WTC11 (cell line): Measurements from ENCODE around the gene ANO2.

ENCODE experiments used
- CREM ChIP-seq: sonication (generic); formaldehyde crosslinking; IDR thresholded peaks from 2 replicates; pipeline ENCODE4 v1.8.1; 2022; ENCODE audit warnings: mild to moderate bottlenecking, missing genetic modification reagents, moderate library complexity
- ESRRA ChIP-seq: sonication (generic); formaldehyde crosslinking; IDR thresholded peaks from 2 replicates; pipeline ENCODE4 v1.8.1; 2022; ENCODE audit warnings: mild to moderate bottlenecking, missing genetic modification reagents, borderline replicate concordance
- FOXJ3 ChIP-seq: sonication (generic); formaldehyde crosslinking; IDR thresholded peaks from 2 replicates; pipeline ENCODE4 v1.9.0; 2021; ENCODE audit warnings: missing genetic modification reagents, mild to moderate bottlenecking, borderline replicate concordance
- GRHL2 ChIP-seq: fragments of 250-450 bp; sonication (Bioruptor Pico); IDR thresholded peaks from 2 replicates; pipeline ENCODE4 v1.8.0; 2022; ENCODE audit warnings: mild to moderate bottlenecking, moderate library complexity; ENCODE audit not compliant: insufficient replicate concordance, severe bottlenecking
- IRF2 ChIP-seq: sonication (generic); formaldehyde crosslinking; IDR thresholded peaks from 2 replicates; pipeline ENCODE4 v1.8.0; 2022; ENCODE audit warnings: low read depth, missing genetic modification reagents, borderline replicate concordance
- JUN ChIP-seq: sonication (generic); formaldehyde crosslinking; IDR thresholded peaks from 2 replicates; pipeline ENCODE4 v1.8.0; 2023; ENCODE audit warnings: mild to moderate bottlenecking, missing genetic modification reagents
- TEAD4 ChIP-seq: sonication (generic); formaldehyde crosslinking; IDR thresholded peaks from 2 replicates; pipeline ENCODE4 v1.8.0; 2022; ENCODE audit warnings: mild to moderate bottlenecking, missing genetic modification reagents
- ZNF263 ChIP-seq: sonication (generic); formaldehyde crosslinking; IDR thresholded peaks from 2 replicates; pipeline ENCODE4 v1.8.1; 2022; ENCODE audit warnings: low read depth, mild to moderate bottlenecking, moderate library complexity, missing genetic modification reagents
- TF ChIP-seq, protein P1 (sequence below): fragments of 200-600 bp; IDR thresholded peaks from 2 replicates; pipeline ENCODE4 v1.8.0; 2022; ENCODE audit warnings: antibody characterized with exemption
- TF ChIP-seq, protein P2 (sequence below): sonication (generic); formaldehyde crosslinking; IDR thresholded peaks from 2 replicates; pipeline ENCODE4 v1.8.1; 2022; ENCODE audit warnings: mild to moderate bottlenecking, moderate library complexity, missing genetic modification reagents
- TF ChIP-seq, protein P3 (sequence below): sonication (generic); formaldehyde crosslinking; IDR thresholded peaks from 2 replicates; pipeline ENCODE4 v1.8.1; 2023; ENCODE audit warnings: mild to moderate bottlenecking, missing genetic modification reagents, moderate library complexity
- TF ChIP-seq, protein P4 (sequence below): sonication (generic); formaldehyde crosslinking; conservative IDR thresholded peaks from 2 replicates; pipeline ENCODE4 v1.8.1; 2022; ENCODE audit warnings: mild to moderate bottlenecking, missing genetic modification reagents
- TF ChIP-seq, protein P5 (sequence below): sonication (generic); formaldehyde crosslinking; conservative IDR thresholded peaks from 2 replicates; pipeline ENCODE4 v1.8.1; 2023; ENCODE audit warnings: mild to moderate bottlenecking, low read depth, missing genetic modification reagents, moderate library complexity

DNA sequence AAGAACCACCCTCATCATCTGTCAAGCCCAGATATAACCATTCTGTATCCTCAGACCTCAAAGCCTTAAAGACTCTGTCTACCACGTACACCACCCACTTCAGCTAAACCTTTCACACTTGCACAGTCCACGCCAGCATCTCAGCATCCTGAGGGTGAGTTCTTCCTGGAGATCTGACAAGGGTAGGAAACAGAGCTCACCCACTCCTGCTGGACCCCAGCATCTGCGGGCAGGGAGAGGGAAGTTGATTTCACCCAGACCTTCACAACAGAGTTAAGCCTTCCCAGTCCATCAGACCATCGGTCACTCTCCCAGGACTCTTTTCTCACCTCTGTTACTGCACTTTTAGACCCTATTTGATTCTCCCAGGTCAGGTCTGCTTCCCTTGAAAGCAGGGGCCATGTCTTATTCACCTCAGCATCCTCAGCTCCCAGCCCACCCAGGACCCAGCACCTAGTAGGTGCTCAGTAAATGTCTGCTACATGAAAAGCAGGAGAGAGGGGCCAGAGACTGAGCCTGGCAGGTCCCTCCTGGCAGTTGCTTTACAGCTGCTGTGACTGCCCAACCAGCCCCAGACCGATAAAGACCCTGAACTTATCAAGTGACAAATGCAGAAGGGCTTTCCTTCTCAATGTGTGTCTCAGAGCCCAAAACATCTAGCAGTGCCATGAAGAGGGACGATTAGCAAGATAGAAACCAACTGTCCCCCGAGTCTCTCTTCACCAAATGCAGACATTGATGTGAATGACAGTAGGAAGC, 34.1 kb downstream of the ANO2 start:
- TF ChIP-seq, protein P1, sequence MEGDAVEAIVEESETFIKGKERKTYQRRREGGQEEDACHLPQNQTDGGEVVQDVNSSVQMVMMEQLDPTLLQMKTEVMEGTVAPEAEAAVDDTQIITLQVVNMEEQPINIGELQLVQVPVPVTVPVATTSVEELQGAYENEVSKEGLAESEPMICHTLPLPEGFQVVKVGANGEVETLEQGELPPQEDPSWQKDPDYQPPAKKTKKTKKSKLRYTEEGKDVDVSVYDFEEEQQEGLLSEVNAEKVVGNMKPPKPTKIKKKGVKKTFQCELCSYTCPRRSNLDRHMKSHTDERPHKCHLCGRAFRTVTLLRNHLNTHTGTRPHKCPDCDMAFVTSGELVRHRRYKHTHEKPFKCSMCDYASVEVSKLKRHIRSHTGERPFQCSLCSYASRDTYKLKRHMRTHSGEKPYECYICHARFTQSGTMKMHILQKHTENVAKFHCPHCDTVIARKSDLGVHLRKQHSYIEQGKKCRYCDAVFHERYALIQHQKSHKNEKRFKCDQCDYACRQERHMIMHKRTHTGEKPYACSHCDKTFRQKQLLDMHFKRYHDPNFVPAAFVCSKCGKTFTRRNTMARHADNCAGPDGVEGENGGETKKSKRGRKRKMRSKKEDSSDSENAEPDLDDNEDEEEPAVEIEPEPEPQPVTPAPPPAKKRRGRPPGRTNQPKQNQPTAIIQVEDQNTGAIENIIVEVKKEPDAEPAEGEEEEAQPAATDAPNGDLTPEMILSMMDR, result no peak
- TF ChIP-seq JUN, result no peak
- no peak for TF ChIP-seq TEAD4 (CRISPR knock-in tag)
- TF ChIP-seq, protein P2, sequence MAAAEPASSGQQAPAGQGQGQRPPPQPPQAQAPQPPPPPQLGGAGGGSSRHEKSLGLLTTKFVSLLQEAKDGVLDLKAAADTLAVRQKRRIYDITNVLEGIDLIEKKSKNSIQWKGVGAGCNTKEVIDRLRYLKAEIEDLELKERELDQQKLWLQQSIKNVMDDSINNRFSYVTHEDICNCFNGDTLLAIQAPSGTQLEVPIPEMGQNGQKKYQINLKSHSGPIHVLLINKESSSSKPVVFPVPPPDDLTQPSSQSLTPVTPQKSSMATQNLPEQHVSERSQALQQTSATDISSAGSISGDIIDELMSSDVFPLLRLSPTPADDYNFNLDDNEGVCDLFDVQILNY (CRISPR knock-in tag), result no peak
- no peak for TF ChIP-seq GRHL2 (CRISPR knock-in tag)
- no peak for TF ChIP-seq CREM (CRISPR knock-in tag)
- TF ChIP-seq, protein P3, sequence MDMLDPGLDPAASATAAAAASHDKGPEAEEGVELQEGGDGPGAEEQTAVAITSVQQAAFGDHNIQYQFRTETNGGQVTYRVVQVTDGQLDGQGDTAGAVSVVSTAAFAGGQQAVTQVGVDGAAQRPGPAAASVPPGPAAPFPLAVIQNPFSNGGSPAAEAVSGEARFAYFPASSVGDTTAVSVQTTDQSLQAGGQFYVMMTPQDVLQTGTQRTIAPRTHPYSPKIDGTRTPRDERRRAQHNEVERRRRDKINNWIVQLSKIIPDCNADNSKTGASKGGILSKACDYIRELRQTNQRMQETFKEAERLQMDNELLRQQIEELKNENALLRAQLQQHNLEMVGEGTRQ, result no peak
- TF ChIP-seq, protein P4, sequence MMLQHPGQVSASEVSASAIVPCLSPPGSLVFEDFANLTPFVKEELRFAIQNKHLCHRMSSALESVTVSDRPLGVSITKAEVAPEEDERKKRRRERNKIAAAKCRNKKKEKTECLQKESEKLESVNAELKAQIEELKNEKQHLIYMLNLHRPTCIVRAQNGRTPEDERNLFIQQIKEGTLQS (CRISPR knock-in tag), result no peak
- TF ChIP-seq IRF2, result no peak
- no peak for TF ChIP-seq FOXJ3
- TF ChIP-seq ZNF263, result no peak
- TF ChIP-seq ESRRA (CRISPR knock-in tag), result no peak
- TF ChIP-seq, protein P5, sequence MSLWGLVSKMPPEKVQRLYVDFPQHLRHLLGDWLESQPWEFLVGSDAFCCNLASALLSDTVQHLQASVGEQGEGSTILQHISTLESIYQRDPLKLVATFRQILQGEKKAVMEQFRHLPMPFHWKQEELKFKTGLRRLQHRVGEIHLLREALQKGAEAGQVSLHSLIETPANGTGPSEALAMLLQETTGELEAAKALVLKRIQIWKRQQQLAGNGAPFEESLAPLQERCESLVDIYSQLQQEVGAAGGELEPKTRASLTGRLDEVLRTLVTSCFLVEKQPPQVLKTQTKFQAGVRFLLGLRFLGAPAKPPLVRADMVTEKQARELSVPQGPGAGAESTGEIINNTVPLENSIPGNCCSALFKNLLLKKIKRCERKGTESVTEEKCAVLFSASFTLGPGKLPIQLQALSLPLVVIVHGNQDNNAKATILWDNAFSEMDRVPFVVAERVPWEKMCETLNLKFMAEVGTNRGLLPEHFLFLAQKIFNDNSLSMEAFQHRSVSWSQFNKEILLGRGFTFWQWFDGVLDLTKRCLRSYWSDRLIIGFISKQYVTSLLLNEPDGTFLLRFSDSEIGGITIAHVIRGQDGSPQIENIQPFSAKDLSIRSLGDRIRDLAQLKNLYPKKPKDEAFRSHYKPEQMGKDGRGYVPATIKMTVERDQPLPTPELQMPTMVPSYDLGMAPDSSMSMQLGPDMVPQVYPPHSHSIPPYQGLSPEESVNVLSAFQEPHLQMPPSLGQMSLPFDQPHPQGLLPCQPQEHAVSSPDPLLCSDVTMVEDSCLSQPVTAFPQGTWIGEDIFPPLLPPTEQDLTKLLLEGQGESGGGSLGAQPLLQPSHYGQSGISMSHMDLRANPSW (CRISPR knock-in tag), result no peak
